CD4-positive, alpha-beta T cell treated with Interleukin-17A for 4 hours (primary cell): Measurements from ENCODE around the gene LRRC46.

Experiments used
- DNase-seq: peaks from one replicate; pipeline ENCODE4 v3.0.0-alpha.2; 2020; ENCODE audit warnings: mixed read lengths

Gene LRRC46

GRCh38 chr17:47831003-47831933, at the start of gene LRRC46, which contains the start of gene MRPL10:
TSS of gene LRRC46 (plus strand) at chr17:47831670. CDS start at chr17:47831990, 320 bp downstream.
TSS of gene MRPL10 (minus strand) at chr17:47831541. CDS start at chr17:47831511, 30 bp downstream.
- peak; percentile 94 for DNase-seq

GRCh38 chr17:47785538-47786123, 45.8 kb upstream of the LRRC46 start:
- peak; percentile 14 for DNase-seq

GRCh38 chr17:47789611-47790561, 41.6 kb upstream of the LRRC46 start:
- peak; percentile 46 for DNase-seq

- no peak for DNase-seq
Measured at GRCh38 chr17:47791025-47791424, 40.4 kb upstream of the LRRC46 start.

GRCh38 chr17:47792457-47792856, 39.0 kb upstream of the LRRC46 start:
- DNase-seq: no peak

GRCh38 chr17:47792979-47793378, 38.5 kb upstream of the LRRC46 start:
- no peak for DNase-seq

- no peak for DNase-seq
Measured at GRCh38 chr17:47797797-47798196, 33.7 kb upstream of the LRRC46 start.

- no peak for DNase-seq
Measured at GRCh38 chr17:47800686-47801085, 30.8 kb upstream of the LRRC46 start.

- no peak for DNase-seq
Measured at GRCh38 chr17:47801176-47801765, 30.2 kb upstream of the LRRC46 start.

GRCh38 chr17:47801906-47802305, 29.6 kb upstream of the LRRC46 start:
- DNase-seq: no peak

GRCh38 chr17:47802341-47803022, 29.0 kb upstream of the LRRC46 start:
- DNase-seq: peak; percentile 68

GRCh38 chr17:47803201-47803600, 28.3 kb upstream of the LRRC46 start:
- DNase-seq: no peak

- no peak for DNase-seq
Measured at GRCh38 chr17:47803751-47804150, 27.7 kb upstream of the LRRC46 start.

GRCh38 chr17:47804461-47804860, 27.0 kb upstream of the LRRC46 start:
- no peak for DNase-seq

GRCh38 chr17:47806026-47806912, 25.2 kb upstream of the LRRC46 start:
- no peak for DNase-seq

GRCh38 chr17:47806913-47807255, 24.6 kb upstream of the LRRC46 start:
- DNase-seq: no peak

- no peak for DNase-seq
Measured at GRCh38 chr17:47807421-47807820, 24.0 kb upstream of the LRRC46 start.

- no peak for DNase-seq
Measured at GRCh38 chr17:47808036-47808829, 23.2 kb upstream of the LRRC46 start.

GRCh38 chr17:47808830-47809480, 22.5 kb upstream of the LRRC46 start:
- no peak for DNase-seq
